Endothelial cell (in vitro differentiated cells): Measurements from ENCODE around the gene TDRD7. TPM values are rescaled to one million over a fixed set of nuclear protein-coding genes. Genes with fewer than 3 reads are reported as not detected.

Source experiments
- DNase-seq: peaks from one replicate; pipeline ENCODE4 v3.0.0; 2021; ENCODE audit warnings: low spot score
- H3K27ac Mint-ChIP-seq: one replicate; pipeline ENCODE4 v1.8.0; 2021; ENCODE audit warnings: mixed read lengths, inconsistent platforms; ENCODE audit not compliant: unreplicated experiment
- H3K27me3 Mint-ChIP-seq: one replicate; pipeline ENCODE4 v1.8.0; 2021; ENCODE audit warnings: mild to moderate bottlenecking, moderate library complexity, mixed read lengths, inconsistent platforms; ENCODE audit not compliant: unreplicated experiment
- H3K36me3 Mint-ChIP-seq: one replicate; pipeline ENCODE4 v1.8.0; 2021; ENCODE audit warnings: mild to moderate bottlenecking, low read depth, mixed read lengths, inconsistent platforms; ENCODE audit not compliant: unreplicated experiment
- H3K4me1 Mint-ChIP-seq: one replicate; pipeline ENCODE4 v1.8.0; 2021; ENCODE audit warnings: mild to moderate bottlenecking, mixed read lengths, inconsistent platforms; ENCODE audit not compliant: unreplicated experiment
- H3K4me3 Mint-ChIP-seq: one replicate; pipeline ENCODE4 v1.8.0; 2021; ENCODE audit warnings: mild to moderate bottlenecking, mixed read lengths, inconsistent platforms; ENCODE audit not compliant: unreplicated experiment
- H3K9me3 Mint-ChIP-seq: one replicate; pipeline ENCODE4 v1.8.0; 2021; ENCODE audit warnings: mixed read lengths, inconsistent platforms; ENCODE audit not compliant: unreplicated experiment
- CTCF ChIP-seq: fragments of 200-600 bp; sonication (generic); IDR thresholded peaks from one replicate; pipeline ENCODE4 v1.5.0; 2021; ENCODE audit warnings: antibody characterized with exemption; ENCODE audit not compliant: unreplicated experiment
- total RNA-seq: library from RNA; stranded (reverse); fragmentation: NEBNext Ultra II Directional; extraction: Animal tissue kit (Norgen Biotek cat#: 25700); gene quantifications from one replicate; pipeline ENCODE4 v1.2.1, GENCODE V29; 2021; ENCODE audit not compliant: unreplicated experiment

TDRD7 gene
- total RNA-seq, 1 donor from 2014 or later: 17.5 TPM

- Mint-ChIP-seq H3K27ac (no peak overlapping the region), H3K4me3 (no peak overlapping the region), H3K9me3 (no peaks in the 10 kb centered on the region), H3K4me1 (no peaks in the 10 kb centered on the region), H3K36me3 (no peaks in the 10 kb centered on the region), H3K27me3 (peaks cover 4% of the 10 kb centered on the region)
- TF ChIP-seq CTCF: no peak
- DNase-seq: no peak
Observed at GRCh38 chr9:97376902-97377301, 35.0 kb upstream of the TDRD7 start.

GRCh38 chr9:97382099-97382718 lies 29.7 kb upstream of the TDRD7 start:
- Mint-ChIP-seq H3K4me3 (no peak overlapping the region), H3K27ac (no peak overlapping the region), H3K27me3 (peaks cover 1% of the 10 kb centered on the region), H3K36me3 (no peaks in the 10 kb centered on the region), H3K9me3 (no peaks in the 10 kb centered on the region), H3K4me1 (peaks cover 7% of the 10 kb centered on the region)
- no peak for DNase-seq
- no peak for TF ChIP-seq CTCF

GRCh38 chr9:97384406-97385262 lies 27.3 kb upstream of the TDRD7 start:
- H3K4me1 Mint-ChIP-seq: peaks cover 7% of the 10 kb centered on the region
- no peaks in the 10 kb centered on the region for H3K36me3 Mint-ChIP-seq
- H3K27me3 Mint-ChIP-seq: peaks cover 1% of the 10 kb centered on the region
- H3K27ac Mint-ChIP-seq: no peak overlapping the region
- no peak for DNase-seq
- no peak for TF ChIP-seq CTCF
- no peaks in the 10 kb centered on the region for H3K9me3 Mint-ChIP-seq
- no peak overlapping the region for H3K4me3 Mint-ChIP-seq

- Mint-ChIP-seq H3K4me3 (no peak overlapping the region), H3K27ac (no peak overlapping the region), H3K27me3 (peaks cover 1% of the 10 kb centered on the region), H3K36me3 (no peaks in the 10 kb centered on the region), H3K4me1 (peaks cover 7% of the 10 kb centered on the region), H3K9me3 (no peaks in the 10 kb centered on the region)
- no peak for DNase-seq
- TF ChIP-seq CTCF: no peak
Observed at GRCh38 chr9:97385626-97386264, 26.2 kb upstream of the TDRD7 start.
